Dendritic cell treated with granulocyte-macrophage colony-stimulating factor and Interleukin-4, amounts not matched to agents 40 ng/mL and 50 ng/mL, for 4 days (primary cell): ENCODE results near the gene CAVIN3.
A peak's percentile ranks its signal among the peaks of the same experiment; 100 is the strongest.

ENCODE experiments used
- H3K27ac Mint-ChIP-seq: one replicate; pipeline ENCODE4 v1.8.0; 2022; ENCODE audit warnings: mild to moderate bottlenecking, mixed read lengths
- H3K27me3 Mint-ChIP-seq: one replicate; pipeline ENCODE4 v1.8.0; 2022; ENCODE audit warnings: mild to moderate bottlenecking, mixed read lengths
- H3K36me3 Mint-ChIP-seq: one replicate; pipeline ENCODE4 v1.8.0; 2022; ENCODE audit warnings: low read depth, mixed read lengths
- H3K4me1 Mint-ChIP-seq: one replicate; pipeline ENCODE4 v1.8.0; 2022; ENCODE audit warnings: low read depth, mixed read lengths
- H3K4me3 Mint-ChIP-seq: one replicate; pipeline ENCODE4 v1.8.0; 2022; ENCODE audit warnings: mild to moderate bottlenecking, moderate library complexity, mixed read lengths
- H3K9me3 Mint-ChIP-seq: one replicate; pipeline ENCODE4 v1.8.0; 2022; ENCODE audit warnings: mixed read lengths
- intact Hi-C: fragments of 100-400 bp; cut with micrococcal nuclease; formaldehyde crosslinking; loops from one replicate; pipeline ENCODE4 v1.15.0; 2022

CAVIN3 gene

DNA sequence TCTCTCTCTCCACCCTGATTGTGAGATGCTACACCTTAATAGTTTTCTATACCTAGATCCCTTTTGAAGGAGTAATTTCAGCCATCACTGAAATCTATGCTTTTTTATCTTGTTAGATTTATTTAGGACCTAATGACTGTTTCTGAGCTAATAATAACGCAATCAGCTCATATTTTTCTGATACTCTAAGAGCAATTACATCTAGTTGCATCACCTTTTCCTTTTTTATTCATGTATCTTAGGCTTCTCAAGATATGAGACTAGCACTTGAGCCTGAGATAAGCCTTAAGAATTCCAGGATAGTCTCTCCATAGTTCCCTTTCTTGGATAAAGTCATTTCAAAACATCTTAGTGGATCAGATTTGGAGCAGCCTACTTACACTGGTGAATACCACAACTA is 25.1 kb upstream of the CAVIN3 start:
- peaks cover 12% of the 10 kb centered on the region for H3K4me1 Mint-ChIP-seq
- no peaks in the 10 kb centered on the region for H3K9me3 Mint-ChIP-seq
- H3K27ac Mint-ChIP-seq: no peak overlapping the region
- no peaks in the 10 kb centered on the region for H3K36me3 Mint-ChIP-seq
- intact Hi-C loops: no loop called here
- H3K4me3 Mint-ChIP-seq: no peak overlapping the region
- peaks cover 8% of the 10 kb centered on the region for H3K27me3 Mint-ChIP-seq

DNA sequence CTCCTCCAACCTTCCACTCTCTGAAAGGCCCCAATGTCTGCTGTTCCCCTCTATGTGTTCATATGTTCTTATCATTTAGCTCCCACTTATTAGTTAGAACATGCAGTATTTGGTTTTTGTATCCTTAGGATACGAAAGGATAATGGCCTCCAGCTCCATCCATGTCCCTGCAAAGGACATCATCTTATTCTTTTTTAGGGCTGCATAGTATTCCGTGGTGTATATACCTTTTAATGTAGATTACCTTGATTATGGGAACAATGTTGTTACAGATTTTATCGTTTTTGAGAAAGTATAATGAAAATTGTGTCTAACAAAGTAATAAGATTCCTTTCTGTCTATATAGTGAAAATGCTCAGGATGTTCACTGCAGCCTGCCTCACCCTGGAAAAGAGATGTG is 16.0 kb upstream of the CAVIN3 start:
- Mint-ChIP-seq H3K27ac (no peak overlapping the region), H3K36me3 (no peaks in the 10 kb centered on the region), H3K9me3 (no peaks in the 10 kb centered on the region), H3K4me3 (no peak overlapping the region), H3K27me3 (peaks cover 28% of the 10 kb centered on the region), H3K4me1 (no peaks in the 10 kb centered on the region)
- intact Hi-C loops: no loop called here

DNA sequence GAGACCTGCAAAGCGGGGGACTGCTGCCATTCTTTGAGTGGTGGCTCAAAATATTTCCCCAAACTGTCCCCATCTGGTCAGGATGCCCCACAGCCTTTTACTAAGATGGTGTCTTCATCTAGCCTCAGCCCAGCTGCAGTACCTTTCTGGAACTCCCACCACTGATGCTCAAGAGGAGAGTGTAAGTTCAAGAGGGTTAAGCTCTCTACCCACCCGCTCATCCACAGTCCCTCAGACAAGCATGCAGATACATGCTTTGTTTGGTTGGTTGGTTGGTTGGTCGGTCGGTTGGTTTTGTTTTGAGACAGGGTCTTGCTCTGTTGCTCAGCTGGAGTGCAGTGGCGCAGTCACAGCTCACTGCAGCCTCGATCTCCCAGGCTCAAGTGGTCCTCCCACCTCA is 14.5 kb upstream of the CAVIN3 start:
- no peak overlapping the region for H3K27ac Mint-ChIP-seq
- H3K4me1 Mint-ChIP-seq: no peaks in the 10 kb centered on the region
- H3K9me3 Mint-ChIP-seq: no peaks in the 10 kb centered on the region
- no peaks in the 10 kb centered on the region for H3K36me3 Mint-ChIP-seq
- H3K4me3 Mint-ChIP-seq: no peak overlapping the region
- peaks cover 29% of the 10 kb centered on the region for H3K27me3 Mint-ChIP-seq
- intact Hi-C loops: no loop called here

DNA sequence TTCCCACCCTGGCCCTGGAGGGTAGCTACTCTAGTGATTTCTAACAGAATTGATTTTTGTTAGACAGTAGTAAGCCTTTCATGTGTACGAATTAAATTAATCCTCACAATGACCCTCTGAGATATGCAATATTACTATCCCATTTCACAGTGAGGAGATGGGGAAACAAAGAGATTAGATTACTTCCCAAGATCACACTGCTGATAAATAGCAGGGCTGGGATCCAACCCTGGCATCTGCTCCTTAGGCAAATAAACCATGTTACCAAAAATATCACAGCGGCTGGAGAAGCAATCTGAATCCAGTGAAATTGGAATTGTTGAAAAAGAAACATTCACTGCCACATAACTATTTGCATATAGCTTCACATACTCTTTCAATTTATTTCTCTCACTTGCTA is 12.8 kb upstream of the CAVIN3 start:
- Mint-ChIP-seq H3K4me1 (no peaks in the 10 kb centered on the region), H3K36me3 (no peaks in the 10 kb centered on the region), H3K9me3 (no peaks in the 10 kb centered on the region), H3K4me3 (no peak overlapping the region), H3K27me3 (peaks cover 25% of the 10 kb centered on the region), H3K27ac (no peak overlapping the region)
- intact Hi-C loops: no loop called here

DNA sequence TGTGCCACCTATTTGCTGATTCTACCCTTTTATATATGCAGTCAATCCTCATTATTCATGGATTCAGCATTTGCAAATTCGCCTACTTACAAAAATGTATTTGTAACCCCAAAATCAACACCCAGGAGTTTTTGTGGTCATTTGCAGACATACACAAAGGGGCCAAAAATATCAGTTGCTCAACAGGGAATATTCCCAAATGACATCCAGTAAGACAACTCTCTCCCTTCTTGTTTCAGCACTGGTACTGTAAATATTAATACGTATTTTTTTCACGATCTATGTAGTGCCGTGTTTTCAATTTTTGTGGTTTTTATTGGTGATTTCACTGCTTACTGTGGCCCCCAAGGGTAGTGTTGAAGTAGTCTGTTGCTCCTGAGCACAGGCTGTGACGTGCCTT is 11.8 kb upstream of the CAVIN3 start:
- no peaks in the 10 kb centered on the region for H3K9me3 Mint-ChIP-seq
- H3K4me1 Mint-ChIP-seq: no peaks in the 10 kb centered on the region
- intact Hi-C loops: no loop called here
- H3K36me3 Mint-ChIP-seq: no peaks in the 10 kb centered on the region
- H3K27me3 Mint-ChIP-seq: peaks cover 30% of the 10 kb centered on the region
- no peak overlapping the region for H3K27ac Mint-ChIP-seq
- H3K4me3 Mint-ChIP-seq: no peak overlapping the region

DNA sequence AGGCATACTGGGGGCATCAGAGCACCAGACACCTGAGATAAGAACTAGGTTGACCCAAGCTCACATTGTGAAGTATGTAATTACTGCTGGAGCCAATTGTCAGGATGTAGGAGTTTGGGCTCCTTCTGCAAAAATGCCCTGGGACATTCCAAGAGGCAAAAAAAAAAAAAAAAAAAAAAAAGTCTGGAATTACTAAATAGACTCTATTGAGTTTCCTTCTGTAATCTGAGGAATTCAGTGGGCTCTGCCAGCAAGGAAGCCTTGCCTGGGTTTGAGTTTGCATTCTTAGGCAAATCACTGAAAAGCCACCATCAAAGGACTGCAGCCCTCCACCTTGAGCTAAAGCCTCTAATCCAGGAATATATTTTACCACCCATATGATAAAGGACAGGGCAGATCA is 8.0 kb upstream of the CAVIN3 start:
- no peak overlapping the region for H3K27ac Mint-ChIP-seq

DNA sequence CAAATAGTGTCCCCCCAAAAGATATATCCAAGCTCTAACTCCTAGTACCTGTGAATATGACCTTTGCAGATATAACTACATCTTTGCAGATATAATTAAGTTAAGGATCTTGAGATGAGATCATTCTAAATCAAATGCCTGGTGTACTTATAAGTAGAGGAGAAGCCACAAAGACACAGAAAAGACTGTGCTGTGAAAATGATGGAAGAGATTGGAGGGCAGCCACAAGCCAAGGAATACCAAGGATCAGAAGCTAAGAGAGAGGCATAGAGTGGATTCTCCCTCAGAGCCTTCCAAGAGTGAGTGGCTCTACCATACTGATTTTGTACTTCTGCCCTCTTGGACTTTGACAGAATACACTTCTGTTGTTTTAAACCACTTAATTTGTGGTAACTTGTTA is 7.5 kb upstream of the CAVIN3 start:
- peaks cover 43% of the 10 kb centered on the region for H3K27me3 Mint-ChIP-seq
- no peaks in the 10 kb centered on the region for H3K36me3 Mint-ChIP-seq
- H3K9me3 Mint-ChIP-seq: no peaks in the 10 kb centered on the region
- H3K4me1 Mint-ChIP-seq: no peaks in the 10 kb centered on the region
- no peak overlapping the region for H3K27ac Mint-ChIP-seq
- intact Hi-C loops: no loop called here
- H3K4me3 Mint-ChIP-seq: no peak overlapping the region

More for the DNA sequence above, 8.0 kb upstream of the CAVIN3 start:
- Mint-ChIP-seq H3K27me3 (peaks cover 41% of the 10 kb centered on the region), H3K4me1 (no peaks in the 10 kb centered on the region), H3K36me3 (no peaks in the 10 kb centered on the region), H3K4me3 (no peak overlapping the region), H3K9me3 (no peaks in the 10 kb centered on the region)
- intact Hi-C loops: no loop called here

DNA sequence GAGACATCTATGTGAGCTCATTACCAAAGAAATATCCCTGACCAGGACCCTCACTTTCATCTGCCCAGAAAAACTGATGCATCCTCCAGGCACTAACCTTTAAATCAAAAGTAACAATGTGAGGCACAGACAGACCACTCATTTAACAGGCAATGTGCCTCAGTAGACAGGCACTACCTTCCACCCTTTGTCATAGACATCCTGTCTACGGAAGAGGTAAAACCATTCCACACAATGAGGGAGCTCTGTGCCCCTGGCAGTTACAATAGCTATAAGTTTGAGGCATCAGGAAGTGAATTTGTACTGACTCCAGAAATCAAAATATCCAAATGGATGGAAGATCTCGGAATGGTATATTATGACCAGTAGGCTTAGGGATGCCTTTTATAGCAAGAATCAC is 6.7 kb upstream of the CAVIN3 start:
- H3K4me3 Mint-ChIP-seq: no peak overlapping the region
- H3K27me3 Mint-ChIP-seq: peaks cover 38% of the 10 kb centered on the region
- H3K36me3 Mint-ChIP-seq: no peaks in the 10 kb centered on the region
- intact Hi-C loops: no loop called here
- H3K27ac Mint-ChIP-seq: no peak overlapping the region
- no peaks in the 10 kb centered on the region for H3K9me3 Mint-ChIP-seq
- peaks cover 5% of the 10 kb centered on the region for H3K4me1 Mint-ChIP-seq

DNA sequence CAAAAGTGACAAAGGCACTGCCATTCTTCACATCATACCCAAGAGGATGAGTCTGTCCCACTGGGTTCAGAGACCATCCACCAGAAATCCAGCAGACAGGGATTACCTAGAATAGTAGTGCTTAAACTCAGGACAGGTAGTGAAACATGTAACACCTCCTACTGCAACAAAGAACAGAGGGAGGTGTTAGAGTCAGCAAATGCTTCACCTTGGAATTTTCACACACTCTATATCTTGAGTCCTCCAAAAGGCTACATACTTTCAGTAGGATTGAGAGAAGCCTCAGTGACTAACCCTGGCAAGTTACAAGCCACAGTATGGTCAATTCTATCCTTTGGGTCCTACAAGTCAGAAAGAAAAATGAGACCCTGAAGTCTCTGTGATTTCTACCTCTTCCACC is 6.0 kb upstream of the CAVIN3 start:
- Mint-ChIP-seq H3K27me3 (peaks cover 40% of the 10 kb centered on the region), H3K9me3 (no peaks in the 10 kb centered on the region)
- intact Hi-C loops: no loop called here

DNA sequence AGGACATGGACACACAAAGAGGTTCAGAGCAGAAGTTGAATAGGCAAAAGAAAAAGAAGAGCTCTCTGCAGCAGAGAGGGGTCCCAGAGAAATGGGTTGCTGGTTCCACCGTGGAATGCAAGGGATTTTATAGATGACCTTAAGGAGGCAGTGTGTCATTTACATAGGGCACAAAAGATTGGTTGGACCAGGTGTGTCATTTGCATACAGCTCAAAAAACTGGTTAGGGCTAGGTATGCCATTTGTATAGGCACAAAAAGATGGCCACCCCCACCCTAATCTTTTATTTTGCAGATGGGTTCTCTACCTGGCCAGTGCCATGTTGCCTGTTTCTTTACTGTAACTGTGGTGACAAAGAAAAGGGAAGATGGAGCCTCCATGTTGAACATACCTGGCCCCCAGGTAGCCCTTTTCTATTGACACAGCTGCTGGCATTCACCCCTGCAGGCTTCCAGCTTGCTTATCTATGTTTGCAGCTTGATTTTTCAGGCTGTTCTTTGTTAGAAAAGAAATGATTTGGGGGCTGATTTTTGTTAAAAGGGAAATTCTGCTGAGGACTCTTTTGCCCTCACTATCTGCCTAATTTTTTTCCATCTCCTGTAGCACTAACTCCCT is 3.1 kb upstream of the CAVIN3 start:
- intact Hi-C loops: no loop called here
- peaks cover 38% of the 10 kb centered on the region for H3K4me1 Mint-ChIP-seq
- peaks cover 63% of the 10 kb centered on the region for H3K27me3 Mint-ChIP-seq
- H3K36me3 Mint-ChIP-seq: no peaks in the 10 kb centered on the region
- H3K27ac Mint-ChIP-seq: no peak overlapping the region
- no peak overlapping the region for H3K4me3 Mint-ChIP-seq
- H3K9me3 Mint-ChIP-seq: no peaks in the 10 kb centered on the region

More for the DNA sequence above, 6.0 kb upstream of the CAVIN3 start:
- Mint-ChIP-seq H3K27ac (no peak overlapping the region), H3K4me3 (no peak overlapping the region), H3K36me3 (no peaks in the 10 kb centered on the region), H3K4me1 (peaks cover 11% of the 10 kb centered on the region)

DNA sequence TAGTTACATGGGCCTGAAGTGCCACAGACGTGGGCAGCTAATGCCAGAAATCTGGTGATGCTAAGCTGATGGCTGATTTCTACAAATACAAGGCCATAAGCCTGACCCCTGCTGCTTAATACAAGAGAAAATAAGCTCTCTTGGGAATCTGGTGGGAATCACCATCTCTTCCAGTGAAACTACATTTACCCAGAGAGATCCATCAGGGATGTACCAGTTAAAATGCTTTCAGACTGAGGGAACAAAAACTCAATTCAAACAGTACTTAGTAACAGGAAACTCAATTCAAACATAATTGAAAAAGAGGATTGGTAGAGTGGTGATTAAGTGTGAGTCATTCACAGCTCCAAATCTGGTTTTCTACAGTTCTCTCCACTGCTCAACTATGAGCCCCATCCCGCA is 1.7 kb upstream of the CAVIN3 start:
- Mint-ChIP-seq H3K4me3 (no peak overlapping the region), H3K27ac (peak overlapping the region; percentile 92), H3K36me3 (no peaks in the 10 kb centered on the region), H3K9me3 (no peaks in the 10 kb centered on the region), H3K27me3 (peaks cover 68% of the 10 kb centered on the region), H3K4me1 (peaks cover 38% of the 10 kb centered on the region)
- intact Hi-C loops: no loop called here

DNA sequence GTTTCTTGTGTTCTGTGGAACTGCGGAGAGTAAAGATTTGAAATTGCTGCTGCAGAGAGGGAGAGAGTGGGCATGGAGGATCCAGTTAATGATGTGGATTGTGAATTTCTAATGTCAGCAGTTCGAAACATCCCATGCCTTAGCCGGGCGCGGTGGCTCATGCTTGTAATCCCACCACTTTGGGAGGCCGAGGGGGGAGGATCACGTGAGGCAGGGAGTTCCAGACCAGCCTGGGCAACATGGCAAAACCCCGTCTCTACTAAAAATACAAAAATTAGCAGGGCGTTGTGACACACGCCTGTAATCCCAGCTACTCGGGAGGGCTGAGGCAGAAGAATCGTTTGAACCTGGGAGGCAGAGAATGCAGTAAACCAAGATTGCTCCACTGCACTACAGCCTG is 1.1 kb upstream of the CAVIN3 start:
- H3K27me3 Mint-ChIP-seq: peaks cover 65% of the 10 kb centered on the region
- intact Hi-C loops: no loop called here

DNA sequence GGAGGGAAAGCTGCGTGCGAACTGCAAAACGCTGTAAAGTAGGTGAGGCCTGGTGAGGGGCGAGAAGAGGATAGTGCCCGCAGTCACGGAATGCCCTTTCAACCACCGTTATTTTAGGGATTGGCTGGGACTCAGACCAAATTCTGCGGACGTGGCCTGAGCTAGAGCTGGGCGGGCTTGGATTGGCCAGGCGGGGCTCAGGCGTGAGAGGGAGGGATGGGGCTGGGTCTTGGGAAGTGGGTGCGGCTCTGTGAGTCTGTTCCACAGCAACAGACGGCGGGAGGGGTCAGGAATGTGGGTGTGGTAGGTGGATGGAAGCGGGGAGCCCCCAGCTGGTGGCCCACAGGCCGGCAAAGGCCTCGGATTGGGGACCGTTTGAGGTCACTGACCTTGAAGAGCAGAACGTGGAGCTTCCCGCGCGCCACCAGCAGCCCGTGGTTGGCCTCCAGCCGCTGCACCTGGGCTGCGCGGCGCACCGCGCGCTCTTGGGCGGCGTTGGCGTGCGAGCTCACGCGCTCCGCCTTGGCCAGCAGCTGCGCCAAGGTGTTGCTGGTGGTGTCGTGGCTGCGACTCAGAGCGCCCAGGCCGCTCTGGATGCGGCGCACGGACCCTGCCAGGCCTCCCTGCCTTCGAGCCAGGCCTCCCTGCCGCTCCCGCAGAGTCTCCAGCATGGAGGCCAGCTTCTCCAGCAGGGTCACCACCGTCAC is 444 bp downstream of the CAVIN3 start:
- Mint-ChIP-seq H3K9me3 (no peaks in the 10 kb centered on the region), H3K36me3 (no peaks in the 10 kb centered on the region), H3K27me3 (peaks cover 68% of the 10 kb centered on the region), H3K27ac (peak overlapping the region; percentile 92), H3K4me1 (peaks cover 38% of the 10 kb centered on the region), H3K4me3 (peak overlapping the region; percentile 78)
- intact Hi-C loops: no loop called here

More for the DNA sequence above, 1.1 kb upstream of the CAVIN3 start:
- no peaks in the 10 kb centered on the region for H3K9me3 Mint-ChIP-seq
- peak overlapping the region; percentile 78 for H3K4me3 Mint-ChIP-seq
- peaks cover 38% of the 10 kb centered on the region for H3K4me1 Mint-ChIP-seq
- H3K36me3 Mint-ChIP-seq: no peaks in the 10 kb centered on the region
- H3K27ac Mint-ChIP-seq: peak overlapping the region; percentile 92

DNA sequence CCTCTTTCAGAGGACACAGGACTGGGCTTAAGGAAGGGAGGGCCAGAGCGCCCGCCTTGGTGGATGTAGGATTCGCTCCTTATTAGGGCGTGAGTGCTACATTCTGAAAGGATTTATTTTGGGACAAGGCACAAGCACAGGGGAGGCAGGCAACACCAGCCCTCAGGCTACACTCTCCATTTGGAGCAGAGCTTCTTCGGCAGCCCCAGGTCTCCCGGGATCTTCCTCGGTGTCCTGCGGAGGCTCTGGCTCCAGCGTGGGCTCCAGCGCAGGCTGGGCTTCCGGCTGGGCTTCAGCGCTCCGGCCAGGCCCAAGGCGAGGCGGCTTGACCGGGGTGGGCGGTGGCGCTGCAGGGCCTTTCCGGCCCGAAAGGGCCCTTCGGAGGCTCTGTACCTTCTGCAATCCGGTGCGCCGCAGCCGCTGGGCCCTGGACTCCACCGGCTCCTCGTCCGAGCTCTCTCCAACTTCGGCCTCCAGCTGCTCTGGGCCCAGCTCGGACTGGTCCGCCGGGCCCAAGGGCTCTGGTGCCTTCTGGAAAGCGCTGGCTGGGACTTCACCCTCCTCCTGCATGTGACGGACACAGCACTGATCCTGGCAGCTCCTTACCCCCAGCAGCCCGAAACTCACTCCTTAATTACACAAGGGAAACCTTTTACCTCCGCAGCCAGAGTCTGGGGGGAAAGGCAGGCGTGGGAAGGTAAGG is 1.1 kb downstream of the CAVIN3 start:
- H3K36me3 Mint-ChIP-seq: no peaks in the 10 kb centered on the region
- H3K27ac Mint-ChIP-seq: peak overlapping the region; percentile 92
- H3K9me3 Mint-ChIP-seq: no peaks in the 10 kb centered on the region
- peaks cover 67% of the 10 kb centered on the region for H3K27me3 Mint-ChIP-seq
- peaks cover 38% of the 10 kb centered on the region for H3K4me1 Mint-ChIP-seq
- H3K4me3 Mint-ChIP-seq: peak overlapping the region; percentile 78
- intact Hi-C loops: no loop called here
